Uterus (tissue), 2 donors: ENCODE results near the gene NFIL3.

ENCODE experiments used
- POLR2A ChIP-seq, 2 donors: fragments of 450-650 bp; IDR thresholded peaks; one replicate each; pipeline ENCODE4 v1.6.1; 2016; ENCODE audit warnings: antibody characterized with exemption in 2 of 2, mild to moderate bottlenecking in 1 of 2, moderate library complexity in 1 of 2
- TF ChIP-seq, protein P1 (sequence below), 4 experiments: fragments of 200-600 bp in 2 of 4; fragments of 450-650 bp in 2 of 4; sonication (generic) in 2 of 4; IDR thresholded peaks; one replicate each; pipeline ENCODE4 v1.5.1; 2016 to 2019; ENCODE audit warnings: antibody characterized with exemption in 4 of 4, mild to moderate bottlenecking in 2 of 4, moderate library complexity in 1 of 4

DNA sequence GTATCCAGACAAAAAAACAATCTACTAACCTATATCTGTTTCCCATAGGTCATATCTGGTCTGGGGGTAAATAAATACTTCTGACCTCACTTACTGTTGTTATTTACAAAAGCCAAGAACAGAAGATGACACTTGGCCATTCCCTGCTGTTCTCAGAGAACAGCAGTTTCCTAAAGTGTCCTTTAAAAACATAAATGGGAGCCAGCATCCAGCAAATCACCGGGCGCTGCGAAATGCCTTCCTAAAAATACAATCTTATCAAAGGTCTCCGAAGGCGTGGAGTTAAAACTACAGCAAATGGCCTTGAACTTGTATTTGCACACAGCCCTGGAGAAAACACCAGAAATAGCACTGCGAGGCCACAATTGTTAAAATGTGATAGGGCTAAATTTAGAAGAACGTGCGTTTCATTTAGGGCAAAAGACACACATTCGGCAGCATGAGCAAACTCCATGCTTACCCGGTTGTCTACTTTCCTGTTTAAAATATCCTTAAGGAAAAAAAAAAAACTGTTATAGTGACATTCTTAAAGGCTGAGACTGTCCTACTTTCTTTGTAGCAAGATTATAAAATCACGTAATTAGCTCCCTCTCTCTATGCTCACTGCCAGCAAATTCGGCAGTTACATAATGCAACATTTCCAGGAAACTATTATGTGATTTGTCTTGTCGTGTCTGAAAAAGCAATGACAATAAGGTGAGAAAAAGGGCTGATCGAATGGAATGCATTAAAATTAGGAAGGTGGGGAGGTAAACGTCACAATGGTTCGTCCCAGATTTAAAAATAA, 1.5 kb downstream of the NFIL3 start:
- TF ChIP-seq, protein P1, sequence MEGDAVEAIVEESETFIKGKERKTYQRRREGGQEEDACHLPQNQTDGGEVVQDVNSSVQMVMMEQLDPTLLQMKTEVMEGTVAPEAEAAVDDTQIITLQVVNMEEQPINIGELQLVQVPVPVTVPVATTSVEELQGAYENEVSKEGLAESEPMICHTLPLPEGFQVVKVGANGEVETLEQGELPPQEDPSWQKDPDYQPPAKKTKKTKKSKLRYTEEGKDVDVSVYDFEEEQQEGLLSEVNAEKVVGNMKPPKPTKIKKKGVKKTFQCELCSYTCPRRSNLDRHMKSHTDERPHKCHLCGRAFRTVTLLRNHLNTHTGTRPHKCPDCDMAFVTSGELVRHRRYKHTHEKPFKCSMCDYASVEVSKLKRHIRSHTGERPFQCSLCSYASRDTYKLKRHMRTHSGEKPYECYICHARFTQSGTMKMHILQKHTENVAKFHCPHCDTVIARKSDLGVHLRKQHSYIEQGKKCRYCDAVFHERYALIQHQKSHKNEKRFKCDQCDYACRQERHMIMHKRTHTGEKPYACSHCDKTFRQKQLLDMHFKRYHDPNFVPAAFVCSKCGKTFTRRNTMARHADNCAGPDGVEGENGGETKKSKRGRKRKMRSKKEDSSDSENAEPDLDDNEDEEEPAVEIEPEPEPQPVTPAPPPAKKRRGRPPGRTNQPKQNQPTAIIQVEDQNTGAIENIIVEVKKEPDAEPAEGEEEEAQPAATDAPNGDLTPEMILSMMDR (IDR thresholded peaks at IDR 0.05) = no peak
- no peak for TF ChIP-seq POLR2A (IDR thresholded peaks at IDR 0.05)
